SK-N-SH (cell line): Measurements from ENCODE around the gene TMEM200C. TPM values are rescaled to one million over a fixed set of nuclear protein-coding genes. Genes with fewer than 3 reads are reported as not detected.

Source experiments
- CTCF ChIA-PET: fragments of 300-600, 350-600 bp; formaldehyde crosslinking; extraction: SDS; loops from one replicate; lab custom pipeline; 2021; lab: Yijun Ruan, JAX
- POLR2A ChIA-PET: fragments of 350-600 bp; sonication (Branson Sonifier 250); formaldehyde crosslinking; extraction: SDS; loops from one replicate; lab custom pipeline; 2020; ENCODE audit warnings: antibody characterized with exemption, inconsistent platforms; lab: Yijun Ruan, JAX
- DNase-seq: peaks from one replicate; pipeline ENCODE4 v3.0.0; 2012
- H2AFZ ChIP-seq: fragments of 200-600 bp; sonication (generic); 2 replicates; pipeline ENCODE4 v1.8.1; 2016; ENCODE audit warnings: antibody characterized with exemption, mild to moderate bottlenecking, low read depth
- H3F3A ChIP-seq: fragments of 200-600 bp; sonication (generic); replicated peaks from 2 replicates; pipeline ENCODE3; 2016; ENCODE audit warnings: antibody characterized with exemption, mild to moderate bottlenecking; ENCODE audit not compliant: insufficient read depth
- H3K27ac ChIP-seq, 2 experiments: fragments of 200-500 bp in 1 of 2; fragments of 200-600 bp in 1 of 2; sonication (Bioruptor generic) in 1 of 2; sonication (generic), shearing (Covaris generic) in 1 of 2; 2 replicates each; pipeline versions ENCODE4 v1.5.1 to v1.6.1; 2014 to 2016; ENCODE audit warnings: low read depth in 2 of 2, inconsistent platforms in 1 of 2, low read length in 1 of 2, mild to moderate bottlenecking in 1 of 2, mixed read lengths in 1 of 2
- H3K27me3 ChIP-seq: fragments of 200-600 bp; sonication (generic), shearing (Covaris generic); 2 replicates; pipeline ENCODE4 v1.6.1; 2016; ENCODE audit warnings: mixed run types; ENCODE audit not compliant: insufficient read depth
- H3K36me3 ChIP-seq, 2 experiments: fragments of 200-500 bp in 1 of 2; fragments of 200-600 bp in 1 of 2; sonication (Bioruptor generic) in 1 of 2; sonication (generic) in 1 of 2; replicated peaks in 1 of 2; 2 replicates each; pipeline versions ENCODE3 to v1.5.1; 2014 to 2016; ENCODE audit warnings: low read length in 1 of 2, mild to moderate bottlenecking in 1 of 2; ENCODE audit not compliant: insufficient read depth in 2 of 2, control insufficient read depth in 1 of 2
- H3K4me1 ChIP-seq, 2 experiments: fragments of 200-500 bp in 1 of 2; fragments of 200-600 bp in 1 of 2; sonication (Bioruptor generic) in 1 of 2; sonication (generic), shearing (Covaris generic) in 1 of 2; 2 replicates each; pipeline versions ENCODE4 v1.5.1 to v1.6.1; 2014 to 2016; ENCODE audit warnings: low read depth in 1 of 2, low read length in 1 of 2, mixed run types in 1 of 2; ENCODE audit not compliant: insufficient read depth in 2 of 2, control insufficient read depth in 1 of 2
- H3K4me2 ChIP-seq: fragments of 200-600 bp; sonication (generic), shearing (Covaris generic); 2 replicates; pipeline ENCODE4 v1.6.1; 2017; ENCODE audit warnings: mixed run types
- H3K4me3 ChIP-seq, 2 experiments: fragments of 200-500 bp in 1 of 2; fragments of 200-600 bp in 1 of 2; sonication (Bioruptor generic) in 1 of 2; sonication (generic), shearing (Covaris generic) in 1 of 2; 2 replicates each; pipeline versions ENCODE4 v1.5.1 to v1.8.1; 2014 to 2016; ENCODE audit warnings: low read depth in 2 of 2, inconsistent platforms in 1 of 2, low read length in 1 of 2, mild to moderate bottlenecking in 1 of 2, mixed read lengths in 1 of 2, moderate library complexity in 1 of 2
- H3K79me2 ChIP-seq: fragments of 200-600 bp; sonication (generic); 2 replicates; pipeline ENCODE4 v1.8.1; 2017; ENCODE audit warnings: mild to moderate bottlenecking; ENCODE audit not compliant: insufficient read depth
- H3K9ac ChIP-seq: fragments of 200-600 bp; sonication (generic); 2 replicates; pipeline ENCODE4 v1.6.1; 2017; ENCODE audit warnings: mixed run types
- H3K9me2 ChIP-seq: fragments of 200-600 bp; sonication (generic); 2 replicates; pipeline ENCODE4 v1.6.1; 2017; ENCODE audit warnings: mixed run types
- H3K9me3 ChIP-seq: fragments of 200-600 bp; sonication (generic); 2 replicates; pipeline ENCODE4 v1.6.1; 2017; ENCODE audit warnings: mixed run types, mild to moderate bottlenecking, moderate library complexity
- H4K20me1 ChIP-seq: fragments of 200-600 bp; sonication (generic); 2 replicates; pipeline ENCODE4 v1.6.1; 2017; ENCODE audit warnings: mild to moderate bottlenecking, mixed run types; ENCODE audit not compliant: insufficient read depth
- CHD2 ChIP-seq: fragments of 150-350 bp; IDR thresholded peaks from 2 replicates; pipeline ENCODE4 v1.6.1; 2018; ENCODE audit warnings: low read length; ENCODE audit not compliant: partially characterized antibody
- ELF1 ChIP-seq: IDR thresholded peaks from 2 replicates; pipeline ENCODE4 v1.4.0; 2012
- EZH2phosphoT487 ChIP-seq: fragments of 200-600 bp; sonication (generic); IDR thresholded peaks from 2 replicates; pipeline ENCODE4 v1.6.1; 2017; ENCODE audit warnings: low read depth, mixed run types, mild to moderate bottlenecking, antibody characterized with exemption, moderate library complexity, borderline replicate concordance
- FOSL2 ChIP-seq: IDR thresholded peaks from 2 replicates; pipeline ENCODE4 v1.4.0; 2012; ENCODE audit warnings: low read depth, mild to moderate bottlenecking, moderate library complexity, borderline replicate concordance
- GABPA ChIP-seq: IDR thresholded peaks from 2 replicates; pipeline ENCODE4 v1.4.0; 2012; ENCODE audit warnings: low read depth, mild to moderate bottlenecking
- JUND ChIP-seq: IDR thresholded peaks from 2 replicates; pipeline ENCODE4 v1.4.0; 2012
- MEF2A ChIP-seq: IDR thresholded peaks from 2 replicates; pipeline ENCODE4 v1.4.0; 2012; ENCODE audit warnings: low read depth, borderline replicate concordance
- NRF1 ChIP-seq: IDR thresholded peaks from 2 replicates; pipeline ENCODE4 v1.6.1; 2012; ENCODE audit warnings: low read depth, mild to moderate bottlenecking, low read length
- RAD21 ChIP-seq: IDR thresholded peaks from 2 replicates; pipeline ENCODE4 v1.6.1; 2012; ENCODE audit warnings: mild to moderate bottlenecking, low read length
- SMC3 ChIP-seq: IDR thresholded peaks from 2 replicates; pipeline ENCODE4 v1.6.1; 2012; ENCODE audit warnings: low read depth, low read length, improper control_type of control experiment
- TAF1 ChIP-seq: IDR thresholded peaks from 2 replicates; pipeline ENCODE4 v1.6.1; 2012; ENCODE audit warnings: low read depth, mild to moderate bottlenecking, low read length, moderate library complexity, borderline replicate concordance
- TCF12 ChIP-seq: IDR thresholded peaks from 2 replicates; pipeline ENCODE4 v1.4.0; 2012
- YY1 ChIP-seq: IDR thresholded peaks from 2 replicates; pipeline ENCODE4 v1.4.0; 2012; ENCODE audit warnings: low read depth, mild to moderate bottlenecking
- WGBS: methylation state at CpG from one replicate; pipeline ENCODE4 v1.1.6; 2017; ENCODE audit warnings: low lambda C conversion rate; 5-methylcytosine and 5-hydroxymethylcytosine counted together
- polyA plus RNA-seq, 3 experiments: library from polyadenylated mRNA; depleted of rRNA; stranded (reverse); fragments of >200 nt; gene quantifications; 2 replicates each; pipeline ENCODE4 v1.2.3, GENCODE V29; 2012
- TF ChIP-seq, protein P1 (sequence below): fragments of 200-600 bp; sonication (generic); IDR thresholded peaks from 2 replicates; pipeline ENCODE4 v1.6.1; 2017; ENCODE audit warnings: antibody characterized with exemption, mild to moderate bottlenecking, moderate library complexity
- TF ChIP-seq, protein P2 (sequence below): IDR thresholded peaks from 2 replicates; pipeline ENCODE4 v1.4.0; 2012; ENCODE audit warnings: low read depth
- TF ChIP-seq, protein P3 (sequence below): fragments of 150-350 bp; IDR thresholded peaks from 2 replicates; pipeline ENCODE4 v1.6.1; 2016; ENCODE audit warnings: mild to moderate bottlenecking, low read depth, low read length
- TF ChIP-seq, protein P4 (sequence below): fragments of 150-350 bp; IDR thresholded peaks from 2 replicates; pipeline ENCODE4 v1.6.1; 2017; ENCODE audit warnings: antibody characterized with exemption, low read length, low read depth, borderline replicate concordance

The TMEM200C gene
- polyA plus RNA-seq, 1 of the 3 experiments (the other 2 are of a cell fraction), result not detected

DNA sequence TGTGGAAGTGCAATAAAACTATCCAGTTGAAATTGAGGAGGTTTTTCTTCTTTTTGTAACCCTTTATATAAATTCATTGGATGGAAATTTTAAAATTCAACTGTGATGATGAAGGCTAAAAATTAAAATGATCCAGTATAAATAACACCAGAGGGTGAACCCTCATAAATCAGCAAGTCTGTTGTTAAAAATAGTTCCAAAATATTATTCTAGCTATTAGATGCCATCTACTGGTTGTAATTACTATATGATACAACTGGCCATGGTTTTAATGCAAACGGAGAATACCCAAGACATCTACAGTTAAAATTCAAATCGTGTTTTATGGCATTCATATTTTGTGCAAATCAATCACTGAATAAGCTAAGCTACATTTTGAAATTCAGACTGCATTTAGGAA lies 53.8 kb downstream of the TMEM200C start:
- Histone ChIP-seq H2AFZ (no peak overlapping the region), H3K27me3 (no peaks in the 10 kb centered on the region), H3K9me3 (no peaks in the 10 kb centered on the region), H3K79me2 (no peaks in the 10 kb centered on the region), H3K36me3 (no peaks in the 10 kb centered on the region), H3K4me2 (no peak overlapping the region), H3F3A (no peaks in the 10 kb centered on the region), H3K9ac (no peak overlapping the region), H3K27ac (no peak overlapping the region), H3K9me2 (no peaks in the 10 kb centered on the region), H4K20me1 (no peaks in the 10 kb centered on the region), H3K4me1 (no peaks in the 10 kb centered on the region), H3K4me3 (no peak overlapping the region)
- no peak for TF ChIP-seq TAF1
- TF ChIP-seq, protein P1, sequence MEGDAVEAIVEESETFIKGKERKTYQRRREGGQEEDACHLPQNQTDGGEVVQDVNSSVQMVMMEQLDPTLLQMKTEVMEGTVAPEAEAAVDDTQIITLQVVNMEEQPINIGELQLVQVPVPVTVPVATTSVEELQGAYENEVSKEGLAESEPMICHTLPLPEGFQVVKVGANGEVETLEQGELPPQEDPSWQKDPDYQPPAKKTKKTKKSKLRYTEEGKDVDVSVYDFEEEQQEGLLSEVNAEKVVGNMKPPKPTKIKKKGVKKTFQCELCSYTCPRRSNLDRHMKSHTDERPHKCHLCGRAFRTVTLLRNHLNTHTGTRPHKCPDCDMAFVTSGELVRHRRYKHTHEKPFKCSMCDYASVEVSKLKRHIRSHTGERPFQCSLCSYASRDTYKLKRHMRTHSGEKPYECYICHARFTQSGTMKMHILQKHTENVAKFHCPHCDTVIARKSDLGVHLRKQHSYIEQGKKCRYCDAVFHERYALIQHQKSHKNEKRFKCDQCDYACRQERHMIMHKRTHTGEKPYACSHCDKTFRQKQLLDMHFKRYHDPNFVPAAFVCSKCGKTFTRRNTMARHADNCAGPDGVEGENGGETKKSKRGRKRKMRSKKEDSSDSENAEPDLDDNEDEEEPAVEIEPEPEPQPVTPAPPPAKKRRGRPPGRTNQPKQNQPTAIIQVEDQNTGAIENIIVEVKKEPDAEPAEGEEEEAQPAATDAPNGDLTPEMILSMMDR, result peak; percentile 34; the same call in 1 of the 2 replicates
- WGBS, result 9% methylated on average over 2 of the region's 2 CpGs
- CTCF ChIA-PET, result interaction anchor here (0.6 to 1.3 kb wide), 3 partner anchors 27 to 375 kb away, joined by 3 to 4 read pairs (median 4); no protein-coding TSS in a partner anchor
- DNase-seq, result no peak
- POLR2A ChIA-PET, result no interaction called here

DNA sequence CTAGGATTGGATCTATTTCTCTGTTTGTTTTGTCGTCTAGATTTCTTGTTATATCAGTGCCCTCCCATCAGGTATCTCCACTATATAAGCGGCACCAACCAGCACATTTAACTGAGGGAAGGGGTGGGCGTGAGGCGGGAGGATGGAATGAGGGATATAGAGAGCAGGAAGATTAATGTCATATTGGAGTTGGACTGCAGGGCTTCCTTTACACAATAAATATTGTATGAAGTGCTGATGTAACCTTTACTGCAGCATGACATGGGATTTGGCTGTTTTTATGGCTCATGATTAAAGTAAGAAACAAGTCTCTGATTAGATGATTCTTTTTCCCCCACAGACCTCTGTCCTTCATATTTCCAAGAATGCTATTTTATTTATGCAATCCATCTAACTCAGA lies 54.8 kb downstream of the TMEM200C start:
- DNase-seq, result no peak
- TF ChIP-seq RAD21 (no peak), GABPA (no peak), FOSL2 (no peak), ELF1 (no peak), JUND (no peak), EZH2phosphoT487 (no peak), YY1 (no peak), CHD2 (no peak), MEF2A (no peak), NRF1 (no peak), SMC3 (no peak), TCF12 (no peak)
- TF ChIP-seq, protein P1, result no peak
- TF ChIP-seq, protein P2, sequence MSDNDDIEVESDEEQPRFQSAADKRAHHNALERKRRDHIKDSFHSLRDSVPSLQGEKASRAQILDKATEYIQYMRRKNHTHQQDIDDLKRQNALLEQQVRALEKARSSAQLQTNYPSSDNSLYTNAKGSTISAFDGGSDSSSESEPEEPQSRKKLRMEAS, result no peak
- TF ChIP-seq, protein P3, sequence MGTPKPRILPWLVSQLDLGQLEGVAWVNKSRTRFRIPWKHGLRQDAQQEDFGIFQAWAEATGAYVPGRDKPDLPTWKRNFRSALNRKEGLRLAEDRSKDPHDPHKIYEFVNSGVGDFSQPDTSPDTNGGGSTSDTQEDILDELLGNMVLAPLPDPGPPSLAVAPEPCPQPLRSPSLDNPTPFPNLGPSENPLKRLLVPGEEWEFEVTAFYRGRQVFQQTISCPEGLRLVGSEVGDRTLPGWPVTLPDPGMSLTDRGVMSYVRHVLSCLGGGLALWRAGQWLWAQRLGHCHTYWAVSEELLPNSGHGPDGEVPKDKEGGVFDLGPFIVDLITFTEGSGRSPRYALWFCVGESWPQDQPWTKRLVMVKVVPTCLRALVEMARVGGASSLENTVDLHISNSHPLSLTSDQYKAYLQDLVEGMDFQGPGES, result no peak
- TF ChIP-seq, protein P4, sequence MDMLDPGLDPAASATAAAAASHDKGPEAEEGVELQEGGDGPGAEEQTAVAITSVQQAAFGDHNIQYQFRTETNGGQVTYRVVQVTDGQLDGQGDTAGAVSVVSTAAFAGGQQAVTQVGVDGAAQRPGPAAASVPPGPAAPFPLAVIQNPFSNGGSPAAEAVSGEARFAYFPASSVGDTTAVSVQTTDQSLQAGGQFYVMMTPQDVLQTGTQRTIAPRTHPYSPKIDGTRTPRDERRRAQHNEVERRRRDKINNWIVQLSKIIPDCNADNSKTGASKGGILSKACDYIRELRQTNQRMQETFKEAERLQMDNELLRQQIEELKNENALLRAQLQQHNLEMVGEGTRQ, result no peak
- Histone ChIP-seq H3K36me3 (no peaks in the 10 kb centered on the region), H3K27ac (no peak overlapping the region), H4K20me1 (no peaks in the 10 kb centered on the region), H3F3A (no peaks in the 10 kb centered on the region), H3K4me3 (no peak overlapping the region), H3K4me1 (no peaks in the 10 kb centered on the region), H3K4me2 (no peak overlapping the region), H3K9me3 (no peaks in the 10 kb centered on the region), H3K79me2 (no peaks in the 10 kb centered on the region), H2AFZ (no peak overlapping the region), H3K9me2 (no peaks in the 10 kb centered on the region), H3K27me3 (no peaks in the 10 kb centered on the region), H3K9ac (no peak overlapping the region)
- CTCF ChIA-PET, result interaction anchor here (0.9 to 1.3 kb wide), 2 partner anchors 17 to 28 kb away, joined by 4 read pairs; no protein-coding TSS in a partner anchor
- 39% methylated on average over 4 of the region's 4 CpGs for WGBS
- POLR2A ChIA-PET, result no interaction called here
